ENCODE data around the gene CCDC159. TPM values are rescaled to one million over a fixed set of nuclear protein-coding genes. Genes with fewer than 3 reads are reported as not detected.
"Not testable (repeated sequence)": the region's sequence is repeated elsewhere in the genome, so short reads cannot be mapped to it uniquely, and the experiment has no call there.

Gene CCDC159
- polyA plus RNA-seq, 1 experiment, result 21.4 TPM

DNA sequence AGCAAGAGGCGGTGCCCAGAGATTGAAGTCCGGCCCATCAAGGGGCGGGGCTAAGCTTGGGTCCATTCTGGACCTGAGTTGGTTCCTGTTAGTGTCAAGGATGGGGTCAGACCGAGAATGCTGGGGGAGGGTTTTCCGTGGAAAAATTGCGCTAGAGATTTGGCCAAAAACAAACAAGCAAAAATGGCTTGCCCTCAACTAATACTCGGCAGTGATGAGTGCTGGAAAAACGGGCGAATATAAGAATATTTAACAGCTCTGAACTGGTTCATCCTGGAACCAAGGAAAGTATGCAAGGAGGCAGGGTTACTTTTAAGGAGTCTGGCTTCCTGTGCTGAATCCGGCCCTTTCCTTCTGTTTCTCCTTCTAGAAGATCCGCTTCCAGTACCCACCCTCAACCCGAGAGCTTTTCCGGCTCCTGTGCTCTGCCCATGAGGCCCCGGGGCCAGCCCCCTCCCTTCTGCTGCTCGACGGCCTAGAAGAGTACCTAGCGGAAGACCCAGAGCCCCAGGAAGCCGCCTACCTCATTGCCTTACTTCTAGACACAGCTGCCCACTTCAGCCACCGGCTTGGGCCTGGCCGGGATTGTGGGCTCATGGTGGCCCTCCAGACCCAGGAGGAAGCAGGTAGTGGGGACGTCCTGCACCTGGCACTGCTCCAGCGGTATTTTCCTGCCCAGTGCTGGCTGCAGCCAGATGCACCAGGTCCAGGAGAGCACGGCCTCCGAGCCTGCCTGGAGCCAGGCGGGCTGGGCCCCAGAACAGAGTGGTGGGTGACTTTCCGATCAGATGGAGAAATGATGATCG, 29.0 kb downstream of the CCDC159 start:
- POLR2A ChIA-PET, result interaction anchor here (0.6 to 1.1 kb wide), 3 partner anchors 184 to 1571 kb away, joined by 3 to 12 read pairs (median 3); partner anchors contain the start of gene ELOF1
- CTCF ChIA-PET, result interaction anchor here (0.8 to 2.8 kb wide), 4 partner anchors 8 to 107 kb away, joined by 4 to 19 read pairs (median 10); partner anchors contain the start of genes EPOR, ODAD3 and PRKCSH
- DNase-seq (ENCODE audit: low read depth), result no peak

DNA sequence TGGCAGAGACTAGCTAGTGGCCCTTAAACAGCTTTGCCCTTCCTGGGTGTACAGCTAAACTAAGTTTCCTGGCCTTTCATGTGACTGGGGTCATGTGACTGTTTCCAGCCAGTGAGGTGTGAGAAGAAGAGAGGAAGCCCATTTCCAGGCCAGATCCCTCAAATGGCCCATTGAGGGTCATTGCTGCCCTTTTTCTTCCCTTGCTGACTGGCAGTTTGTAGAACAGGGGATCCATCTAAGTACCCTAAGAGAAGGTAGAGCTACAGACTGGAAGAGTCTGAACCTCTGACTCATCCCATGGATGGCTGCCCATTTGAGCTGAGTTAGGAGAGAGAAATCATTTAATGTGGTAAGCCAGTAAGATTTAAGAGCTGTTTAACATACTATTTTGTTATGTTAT, 30.9 kb downstream of the CCDC159 start:
- H3K36me3 ChIP-seq (ENCODE audit: control insufficient read depth, insufficient read depth, low read length), result no peaks in the 10 kb centered on the region
- DNase-seq (ENCODE audit: low read depth), result peak; percentile 74
- ChIA-PET POLR2A (interaction anchor here (0.6 kb wide), 1 partner anchor 24 kb away, joined by 3 read pairs; no protein-coding TSS in a partner anchor), CTCF (interaction anchor here (0.7 to 2.5 kb wide), 8 partner anchors 9 to 349 kb away, joined by 3 to 13 read pairs (median 4); partner anchors contain the start of genes ODAD3 and PRKCSH)
- no peak overlapping the region for H3K4me3 ChIP-seq (ENCODE audit: low read depth, low read length)
- H3K27me3 ChIP-seq (ENCODE audit: control insufficient read depth, insufficient read depth, low read length), result no peaks in the 10 kb centered on the region
- TF ChIP-seq, protein P1, sequence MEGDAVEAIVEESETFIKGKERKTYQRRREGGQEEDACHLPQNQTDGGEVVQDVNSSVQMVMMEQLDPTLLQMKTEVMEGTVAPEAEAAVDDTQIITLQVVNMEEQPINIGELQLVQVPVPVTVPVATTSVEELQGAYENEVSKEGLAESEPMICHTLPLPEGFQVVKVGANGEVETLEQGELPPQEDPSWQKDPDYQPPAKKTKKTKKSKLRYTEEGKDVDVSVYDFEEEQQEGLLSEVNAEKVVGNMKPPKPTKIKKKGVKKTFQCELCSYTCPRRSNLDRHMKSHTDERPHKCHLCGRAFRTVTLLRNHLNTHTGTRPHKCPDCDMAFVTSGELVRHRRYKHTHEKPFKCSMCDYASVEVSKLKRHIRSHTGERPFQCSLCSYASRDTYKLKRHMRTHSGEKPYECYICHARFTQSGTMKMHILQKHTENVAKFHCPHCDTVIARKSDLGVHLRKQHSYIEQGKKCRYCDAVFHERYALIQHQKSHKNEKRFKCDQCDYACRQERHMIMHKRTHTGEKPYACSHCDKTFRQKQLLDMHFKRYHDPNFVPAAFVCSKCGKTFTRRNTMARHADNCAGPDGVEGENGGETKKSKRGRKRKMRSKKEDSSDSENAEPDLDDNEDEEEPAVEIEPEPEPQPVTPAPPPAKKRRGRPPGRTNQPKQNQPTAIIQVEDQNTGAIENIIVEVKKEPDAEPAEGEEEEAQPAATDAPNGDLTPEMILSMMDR (IDR thresholded peaks at IDR 0.05; ENCODE audit: insufficient read depth, low read depth, low read length), result no peak

More for the DNA sequence above, 29.0 kb downstream of the CCDC159 start:
- Histone ChIP-seq H3K27me3 (ENCODE audit: control insufficient read depth, insufficient read depth, low read length) (no peaks in the 10 kb centered on the region), H3K36me3 (ENCODE audit: control insufficient read depth, insufficient read depth, low read length) (no peaks in the 10 kb centered on the region), H3K4me3 (ENCODE audit: low read depth, low read length) (peak overlapping the region; percentile 27)
- TF ChIP-seq, protein P1 (IDR thresholded peaks at IDR 0.05; ENCODE audit: insufficient read depth, low read depth, low read length), result no peak

DNA sequence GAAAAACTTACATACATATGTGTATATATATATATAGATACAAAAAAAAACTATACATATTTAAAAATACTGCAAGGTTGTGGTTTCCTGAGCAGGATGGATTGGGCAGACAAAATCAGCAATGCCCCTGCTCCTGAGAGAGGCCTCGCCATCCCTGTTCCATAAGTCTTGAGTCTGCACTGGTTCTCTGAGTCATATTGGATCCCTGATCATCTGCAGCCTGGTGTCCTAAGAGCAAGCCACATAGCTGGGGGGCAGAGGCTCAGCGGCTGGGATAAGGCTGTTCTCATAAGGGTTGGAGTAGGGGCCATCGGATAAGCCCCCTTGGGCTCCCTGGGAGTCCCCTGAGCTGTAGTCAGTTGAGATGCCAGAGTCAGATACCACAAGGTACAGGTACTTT, 31.4 kb downstream of the CCDC159 start:
- ChIA-PET CTCF (interaction anchor here (0.7 to 2.5 kb wide), 7 partner anchors 9 to 181 kb away, joined by 3 to 13 read pairs (median 3); partner anchors contain the start of genes ELOF1, ODAD3 and PRKCSH), POLR2A (interaction anchor here (0.6 kb wide), 1 partner anchor 23 kb away, joined by 3 read pairs; no protein-coding TSS in a partner anchor)
- no peak for DNase-seq (ENCODE audit: low read depth)
- H3K36me3 ChIP-seq (ENCODE audit: control insufficient read depth, insufficient read depth, low read length), result no peaks in the 10 kb centered on the region
- TF ChIP-seq, protein P1 (IDR thresholded peaks at IDR 0.05; ENCODE audit: insufficient read depth, low read depth, low read length), result no peak
- H3K27me3 ChIP-seq (ENCODE audit: control insufficient read depth, insufficient read depth, low read length), result no peaks in the 10 kb centered on the region
- H3K4me3 ChIP-seq (ENCODE audit: low read depth, low read length), result no peak overlapping the region

- DNase-seq (ENCODE audit: low read depth), result no peak
- TF ChIP-seq, protein P1 (IDR thresholded peaks at IDR 0.05; ENCODE audit: insufficient read depth, low read depth, low read length), result peak; percentile 58
- ChIA-PET CTCF (interaction anchor here (0.7 to 2.5 kb wide), 4 partner anchors 8 to 180 kb away, joined by 3 to 13 read pairs (median 5); partner anchors contain the start of genes ELOF1, ODAD3 and PRKCSH), POLR2A (no interaction called here)
- Histone ChIP-seq H3K36me3 (ENCODE audit: control insufficient read depth, insufficient read depth, low read length) (no peaks in the 10 kb centered on the region), H3K27me3 (ENCODE audit: control insufficient read depth, insufficient read depth, low read length) (no peaks in the 10 kb centered on the region), H3K4me3 (ENCODE audit: low read depth, low read length) (no peak overlapping the region)
Observed at GRCh38 chr19:11378319-11379189, 32.2 kb downstream of the CCDC159 start.

DNA sequence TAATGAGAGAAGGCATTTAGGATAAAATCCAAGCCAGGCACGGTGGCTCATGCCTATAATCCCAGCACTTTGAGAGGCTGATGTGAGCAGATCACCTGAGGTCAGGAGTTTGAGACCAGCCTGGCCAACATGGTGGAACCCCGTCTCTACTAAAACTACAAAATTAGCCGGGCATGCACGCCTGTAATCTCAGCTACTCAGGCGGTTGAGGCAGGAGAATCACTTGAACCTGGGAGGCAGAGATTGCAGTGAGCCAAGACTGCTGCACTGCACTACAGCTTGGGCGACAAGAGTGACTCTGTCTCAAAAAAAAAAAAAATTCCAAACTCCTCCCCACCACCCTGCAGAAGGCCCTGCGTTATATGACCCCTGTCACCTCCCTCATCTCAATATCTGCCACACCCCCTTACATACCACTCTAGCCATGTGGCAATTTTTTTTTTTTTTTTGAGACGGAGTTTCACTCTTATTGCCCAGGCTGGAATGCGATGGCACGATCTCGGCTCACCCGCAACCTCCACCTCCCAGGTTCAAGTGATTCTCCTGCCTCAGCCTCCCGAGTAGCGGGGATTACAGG, 33.0 kb downstream of the CCDC159 start:
- H3K36me3 ChIP-seq (ENCODE audit: control insufficient read depth, insufficient read depth, low read length); H3K4me3 ChIP-seq (ENCODE audit: low read depth, low read length); H3K27me3 ChIP-seq (ENCODE audit: control insufficient read depth, insufficient read depth, low read length); POLR2A ChIA-PET; DNase-seq (ENCODE audit: low read depth): not testable (repeated sequence)
- CTCF ChIA-PET, result interaction anchor here (1.0 to 4.4 kb wide), 2 partner anchors 10 to 103 kb away, joined by 3 to 21 read pairs; no protein-coding TSS in a partner anchor
